Mesenchymal stem cell (in vitro differentiated cells and primary cell): ENCODE results near the gene TTLL11.

Experiments used
- DNase-seq: peaks from one replicate; pipeline ENCODE4 v3.0.0-alpha.2; 2013
- H2AFZ ChIP-seq: one replicate; pipeline ENCODE4 v1.6.1; 2013; ENCODE audit warnings: low read depth, mild to moderate bottlenecking, control low read depth, inconsistent platforms, low read length, moderate library complexity
- H2AK5ac ChIP-seq: 2 replicates; pipeline ENCODE4 v1.6.1; 2013; ENCODE audit warnings: low read length, moderate library complexity, mild to moderate bottlenecking, inconsistent platforms; ENCODE audit not compliant: severe bottlenecking
- H2BK120ac ChIP-seq: one replicate; pipeline ENCODE4 v1.6.1; 2013; ENCODE audit warnings: low read depth, mild to moderate bottlenecking, inconsistent platforms, low read length, moderate library complexity
- H2BK12ac ChIP-seq, 2 experiments: one replicate each; pipeline ENCODE4 v1.6.1; 2013; ENCODE audit warnings: inconsistent platforms in 2 of 2, low read length in 2 of 2, mild to moderate bottlenecking in 2 of 2, moderate library complexity in 2 of 2, control low read depth in 1 of 2
- H2BK15ac ChIP-seq: one replicate; pipeline ENCODE4 v1.6.1; 2013; ENCODE audit warnings: mild to moderate bottlenecking, low read depth, inconsistent platforms; ENCODE audit not compliant: poor library complexity, severe bottlenecking
- H2BK5ac ChIP-seq: 2 replicates; pipeline ENCODE4 v1.6.1; 2013; ENCODE audit warnings: low read depth, mild to moderate bottlenecking, low read length, control low read depth, inconsistent platforms; ENCODE audit not compliant: poor library complexity, severe bottlenecking
- H3K14ac ChIP-seq, 2 experiments: one replicate each; pipeline ENCODE4 v1.6.1; 2013; ENCODE audit warnings: inconsistent platforms in 2 of 2, low read length in 2 of 2, control low read depth in 1 of 2, mild to moderate bottlenecking in 1 of 2, moderate library complexity in 1 of 2
- H3K18ac ChIP-seq, 2 experiments: one replicate each; pipeline ENCODE4 v1.6.1; 2013; ENCODE audit warnings: inconsistent platforms in 2 of 2, low read length in 2 of 2, control low read depth in 1 of 2, low read depth in 1 of 2, mild to moderate bottlenecking in 1 of 2
- H3K23ac ChIP-seq, 2 experiments: one replicate each; pipeline ENCODE4 v1.6.1; 2013; ENCODE audit warnings: inconsistent platforms in 2 of 2, low read length in 2 of 2, mild to moderate bottlenecking in 2 of 2, moderate library complexity in 2 of 2, control low read depth in 1 of 2
- H3K27ac ChIP-seq: 2 replicates; pipeline ENCODE4 v1.5.1; 2013; ENCODE audit warnings: mild to moderate bottlenecking, moderate library complexity, low read length, control low read depth, inconsistent platforms; ENCODE audit not compliant: poor library complexity, severe bottlenecking
- H3K27me3 ChIP-seq, 2 experiments: 2 replicates each; pipeline versions ENCODE4 v1.6.1 to v1.7.0; 2013; ENCODE audit warnings: low read length in 2 of 2, mild to moderate bottlenecking in 2 of 2, moderate library complexity in 2 of 2, control low read depth in 1 of 2, inconsistent platforms in 1 of 2; ENCODE audit not compliant: control insufficient read depth in 1 of 2, insufficient read depth in 1 of 2
- H3K36me3 ChIP-seq, 2 experiments: 2 replicates each; pipeline versions ENCODE4 v1.6.1 to v1.7.0; 2013; ENCODE audit warnings: low read length in 2 of 2, control low read depth in 1 of 2, inconsistent platforms in 1 of 2, low read depth in 1 of 2, mild to moderate bottlenecking in 1 of 2; ENCODE audit not compliant: insufficient read depth in 2 of 2, control insufficient read depth in 1 of 2
- H3K4ac ChIP-seq, 2 experiments: one replicate each; pipeline ENCODE4 v1.6.1; 2013; ENCODE audit warnings: inconsistent platforms in 2 of 2, low read length in 2 of 2, mild to moderate bottlenecking in 2 of 2, moderate library complexity in 2 of 2, control low read depth in 1 of 2, low read depth in 1 of 2
- H3K4me1 ChIP-seq: 2 replicates; pipeline ENCODE4 v1.6.1; 2013; ENCODE audit warnings: low read depth, low read length, control low read depth; ENCODE audit not compliant: control insufficient read depth, insufficient read depth
- H3K4me2 ChIP-seq: 2 replicates; pipeline ENCODE4 v1.6.1; 2013; ENCODE audit warnings: low read length, mild to moderate bottlenecking, inconsistent platforms; ENCODE audit not compliant: poor library complexity, severe bottlenecking
- H3K4me3 ChIP-seq, 2 experiments: 2 replicates each; pipeline versions ENCODE4 v1.5.1 to v1.7.0; 2013; ENCODE audit warnings: low read length in 2 of 2, mild to moderate bottlenecking in 2 of 2, control low read depth in 1 of 2, low read depth in 1 of 2; ENCODE audit not compliant: insufficient read depth in 1 of 2
- H3K79me1 ChIP-seq: replicated peaks from 2 replicates; pipeline ENCODE4 v1.6.1; 2013; ENCODE audit warnings: mild to moderate bottlenecking, control low read depth, low read length, inconsistent platforms; ENCODE audit not compliant: poor library complexity, severe bottlenecking
- H3K9ac ChIP-seq: 2 replicates; pipeline ENCODE4 v1.7.0; 2013; ENCODE audit warnings: mild to moderate bottlenecking, low read length, moderate library complexity
- H3K9me3 ChIP-seq: 2 replicates; pipeline ENCODE4 v1.7.0; 2013; ENCODE audit warnings: mild to moderate bottlenecking, low read length; ENCODE audit not compliant: control insufficient read depth
- H4K8ac ChIP-seq: one replicate; pipeline ENCODE4 v1.6.1; 2013; ENCODE audit warnings: inconsistent platforms, mild to moderate bottlenecking, low read length, moderate library complexity
- H4K91ac ChIP-seq: one replicate; pipeline ENCODE4 v1.6.1; 2013; ENCODE audit warnings: mild to moderate bottlenecking, low read length, inconsistent platforms
- WGBS: methylation state at CpG from one replicate; pipeline ENCODE4 v1.1.7; 2013; ENCODE audit warnings: mixed read lengths; 5-methylcytosine and 5-hydroxymethylcytosine counted together

The TTLL11 gene

DNA sequence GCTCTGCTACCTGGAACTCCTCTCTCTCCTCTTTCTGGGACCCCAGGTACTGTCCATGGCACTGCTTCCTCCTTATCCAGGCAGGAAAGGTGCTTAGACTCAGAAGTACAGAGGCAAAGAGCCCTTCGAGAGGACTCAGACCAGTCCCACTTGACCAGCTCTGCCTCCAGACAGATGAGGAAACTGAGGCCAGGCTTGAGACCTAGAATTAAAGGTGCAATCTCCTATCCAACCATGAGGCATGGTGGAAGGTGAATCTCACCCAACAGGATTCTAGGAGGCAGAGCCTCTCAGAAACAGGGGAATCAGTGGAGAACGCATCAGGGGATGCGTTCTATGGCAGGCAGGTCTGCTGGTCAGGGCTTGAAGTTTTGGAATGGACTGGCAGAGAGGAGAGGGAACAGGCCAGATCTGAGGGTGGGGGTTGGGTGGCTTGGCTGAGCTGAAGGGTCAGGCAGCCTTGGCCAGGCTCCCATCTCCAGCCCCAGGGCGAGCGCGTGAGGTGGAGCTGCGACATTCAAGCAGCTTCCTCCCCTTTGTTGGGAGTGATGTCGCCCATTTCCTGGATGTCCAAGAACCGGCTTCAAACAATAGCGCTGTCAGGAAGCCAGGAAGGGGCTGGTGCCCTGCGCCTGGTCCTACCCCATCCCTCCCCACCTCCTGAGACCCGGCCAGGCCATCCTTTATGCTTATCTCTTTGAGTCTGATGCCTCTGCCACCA lies 40.3 kb upstream of the TTLL11 start:
- Histone ChIP-seq H3K4me1 (peaks cover 10% of the 10 kb centered on the region), H3K23ac (no peak overlapping the region), H4K91ac (no peak overlapping the region), H3K79me1 (no peaks in the 10 kb centered on the region), H3K9ac (no peak overlapping the region), H2AK5ac (no peak overlapping the region), H3K36me3 (no peaks in the 10 kb centered on the region), H3K27ac (no peak overlapping the region), H4K8ac (no peak overlapping the region), H3K27me3 (peaks cover 8 to 27% of the 10 kb centered on the region in 2 experiments), H3K4ac (no peak overlapping the region), H3K14ac (no peak overlapping the region), H3K18ac (no peak overlapping the region), H2BK15ac (no peak overlapping the region), H2BK12ac (no peak overlapping the region), H3K9me3 (no peaks in the 10 kb centered on the region), H2BK5ac (no peak overlapping the region), H2AFZ (no peak overlapping the region), H2BK120ac (no peak overlapping the region), H3K4me2 (no peak overlapping the region), H3K4me3 (no peak overlapping the region)
- 66% methylated on average over 12 of the region's 12 CpGs for WGBS
- no peak for DNase-seq

DNA sequence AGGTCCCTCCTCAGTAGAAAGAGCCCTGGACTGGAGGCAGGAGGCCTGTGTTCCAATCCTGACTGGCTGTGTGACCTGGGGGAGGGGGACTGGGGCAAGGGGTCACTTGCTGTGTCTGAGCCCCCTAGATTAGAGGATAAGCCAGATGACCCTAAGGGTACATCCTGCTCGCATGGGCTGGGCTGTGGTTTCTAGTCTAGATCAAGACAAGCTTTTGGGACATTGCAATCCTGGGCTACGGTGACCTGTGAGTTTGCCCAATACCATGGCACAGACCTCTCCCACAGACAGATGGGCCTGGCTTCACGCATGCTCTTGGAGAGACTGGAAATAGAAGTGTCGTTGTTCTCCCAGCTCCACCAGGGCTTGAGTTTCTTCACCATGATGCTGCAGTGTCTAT lies 39.4 kb upstream of the TTLL11 start:
- Histone ChIP-seq H3K27ac (no peak overlapping the region), H3K27me3 (peaks cover 8 to 32% of the 10 kb centered on the region in 2 experiments), H4K8ac (no peak overlapping the region), H3K4me3 (no peak overlapping the region), H2AFZ (no peak overlapping the region), H3K36me3 (no peaks in the 10 kb centered on the region), H2AK5ac (no peak overlapping the region), H2BK15ac (no peak overlapping the region), H2BK12ac (no peak overlapping the region), H3K18ac (no peak overlapping the region), H3K9ac (no peak overlapping the region), H3K4ac (no peak overlapping the region), H3K4me2 (no peak overlapping the region), H3K4me1 (peaks cover 10% of the 10 kb centered on the region), H2BK120ac (no peak overlapping the region), H3K14ac (no peak overlapping the region), H3K9me3 (no peaks in the 10 kb centered on the region), H4K91ac (no peak overlapping the region), H3K79me1 (no peaks in the 10 kb centered on the region), H3K23ac (no peak overlapping the region), H2BK5ac (no peak overlapping the region)
- 91% methylated on average over 4 of the region's 4 CpGs for WGBS
- DNase-seq = no peak

DNA sequence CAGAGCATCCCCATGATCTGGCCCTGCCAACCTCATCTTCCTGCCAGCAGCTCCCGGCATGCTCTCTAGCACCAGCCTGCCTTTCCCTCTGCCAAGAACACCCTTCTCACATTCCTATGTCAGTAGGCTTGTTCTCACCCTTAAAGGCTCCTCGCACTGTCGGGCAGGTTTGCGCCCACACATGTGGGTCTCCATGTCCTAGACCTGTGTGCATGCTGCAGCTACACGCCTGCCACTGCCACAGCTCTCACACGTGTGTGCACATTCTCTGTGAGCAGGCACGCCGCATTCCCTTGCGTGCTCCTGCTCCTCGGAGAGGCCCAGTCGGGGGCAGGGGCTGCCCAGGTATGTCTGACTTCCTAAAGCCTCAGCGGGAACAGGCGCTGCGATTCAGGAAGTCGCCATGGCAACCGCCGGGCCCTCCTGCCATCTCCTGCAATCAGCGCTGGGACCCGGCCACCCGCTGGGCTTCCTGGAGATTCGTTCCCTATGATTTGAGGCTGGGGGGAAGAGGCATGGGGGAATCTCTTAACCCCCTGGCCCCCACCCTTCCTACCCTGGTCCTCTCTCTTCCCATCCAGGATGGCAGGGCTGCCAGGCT lies 38.4 kb upstream of the TTLL11 start:
- Histone ChIP-seq H3K18ac (no peak overlapping the region), H3K4me2 (no peak overlapping the region), H3K4ac (no peak overlapping the region), H2AK5ac (no peak overlapping the region), H2AFZ (no peak overlapping the region), H4K8ac (no peak overlapping the region), H2BK120ac (no peak overlapping the region), H2BK5ac (no peak overlapping the region), H3K27ac (no peak overlapping the region), H3K36me3 (no peaks in the 10 kb centered on the region), H3K14ac (no peak overlapping the region), H2BK12ac (no peak overlapping the region), H2BK15ac (no peak overlapping the region), H3K9ac (no peak overlapping the region), H3K79me1 (no peaks in the 10 kb centered on the region), H3K23ac (no peak overlapping the region), H3K27me3 (peaks cover 8 to 33% of the 10 kb centered on the region in 2 experiments), H3K4me3 (no peak overlapping the region), H3K4me1 (peaks cover 17% of the 10 kb centered on the region), H4K91ac (no peak overlapping the region), H3K9me3 (no peaks in the 10 kb centered on the region)
- WGBS = 30% methylated on average over 14 of the region's 21 CpGs
- no peak for DNase-seq

DNA sequence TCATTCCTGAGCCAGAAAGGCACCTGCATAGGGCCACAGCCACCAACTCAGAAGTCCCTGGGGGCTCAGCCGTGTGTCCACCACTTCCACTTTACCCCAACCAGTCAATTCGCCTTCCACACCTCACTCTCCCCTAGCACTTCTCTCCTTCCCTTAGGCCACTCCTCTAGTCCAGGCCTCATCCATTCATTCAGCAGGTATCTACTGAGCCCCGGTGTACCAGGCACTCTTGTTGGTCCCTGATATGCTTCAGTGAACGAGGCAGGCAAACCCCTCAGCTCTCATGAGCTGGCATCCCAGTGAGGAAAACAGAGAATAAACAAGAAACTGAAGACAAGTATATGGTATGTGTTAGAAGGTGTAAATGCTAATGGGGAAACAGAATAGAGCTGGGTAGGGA lies 37.7 kb upstream of the TTLL11 start:
- Histone ChIP-seq H3K4ac (no peak overlapping the region), H2AFZ (no peak overlapping the region), H3K4me1 (peaks cover 23% of the 10 kb centered on the region), H2BK120ac (no peak overlapping the region), H4K8ac (no peak overlapping the region), H2AK5ac (no peak overlapping the region), H3K27ac (no peak overlapping the region), H3K23ac (no peak overlapping the region), H3K9me3 (no peaks in the 10 kb centered on the region), H3K9ac (no peak overlapping the region), H3K27me3 (peaks cover 8 to 40% of the 10 kb centered on the region in 2 experiments), H4K91ac (no peak overlapping the region), H3K36me3 (no peaks in the 10 kb centered on the region), H2BK5ac (no peak overlapping the region), H3K4me3 (no peak overlapping the region), H2BK12ac (no peak overlapping the region), H3K18ac (no peak overlapping the region), H2BK15ac (no peak overlapping the region), H3K79me1 (no peaks in the 10 kb centered on the region), H3K4me2 (no peak overlapping the region), H3K14ac (no peak overlapping the region)
- DNase-seq = no peak
- 78% methylated on average over 4 of the region's 4 CpGs for WGBS
